NCI-H2107 treated with DMSO at 0.1 percent for 48 hours (cell line): Measurements from ENCODE around the gene OR10A5.
"Not testable (repeated sequence)": the region's sequence is repeated elsewhere in the genome, so short reads cannot be mapped to it uniquely, and the experiment has no call there.

Experiments used
- DNase-seq: peaks from one replicate; lab custom pipeline; 2025; ENCODE audit not compliant: unreplicated experiment; lab: John Stamatoyannopoulos, UW

Gene OR10A5, protein sequence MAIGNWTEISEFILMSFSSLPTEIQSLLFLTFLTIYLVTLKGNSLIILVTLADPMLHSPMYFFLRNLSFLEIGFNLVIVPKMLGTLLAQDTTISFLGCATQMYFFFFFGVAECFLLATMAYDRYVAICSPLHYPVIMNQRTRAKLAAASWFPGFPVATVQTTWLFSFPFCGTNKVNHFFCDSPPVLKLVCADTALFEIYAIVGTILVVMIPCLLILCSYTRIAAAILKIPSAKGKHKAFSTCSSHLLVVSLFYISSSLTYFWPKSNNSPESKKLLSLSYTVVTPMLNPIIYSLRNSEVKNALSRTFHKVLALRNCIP

DNA sequence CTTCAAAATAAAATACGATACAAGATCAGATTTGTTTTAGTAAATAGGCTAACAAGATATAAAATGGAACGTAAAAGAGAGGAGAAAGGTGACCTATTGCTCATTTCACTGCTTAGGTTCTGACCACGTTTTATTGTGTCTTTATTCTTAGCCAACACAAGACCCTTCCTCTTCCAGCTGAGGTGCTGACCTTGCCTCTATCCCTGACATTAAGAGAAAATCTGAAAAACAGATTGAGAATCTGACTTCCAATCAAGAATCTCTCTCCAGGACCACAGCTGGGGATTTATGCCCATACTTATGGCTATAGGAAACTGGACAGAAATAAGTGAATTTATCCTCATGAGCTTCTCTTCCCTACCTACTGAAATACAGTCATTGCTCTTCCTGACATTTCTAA, at the start of gene OR10A5:
Gene OR10A5, plus strand, starts transcription at position 301 of the 400 bp plus-strand sequence. Its CDS starts 0 bp downstream, at position 301.
- DNase-seq = no peak

DNA sequence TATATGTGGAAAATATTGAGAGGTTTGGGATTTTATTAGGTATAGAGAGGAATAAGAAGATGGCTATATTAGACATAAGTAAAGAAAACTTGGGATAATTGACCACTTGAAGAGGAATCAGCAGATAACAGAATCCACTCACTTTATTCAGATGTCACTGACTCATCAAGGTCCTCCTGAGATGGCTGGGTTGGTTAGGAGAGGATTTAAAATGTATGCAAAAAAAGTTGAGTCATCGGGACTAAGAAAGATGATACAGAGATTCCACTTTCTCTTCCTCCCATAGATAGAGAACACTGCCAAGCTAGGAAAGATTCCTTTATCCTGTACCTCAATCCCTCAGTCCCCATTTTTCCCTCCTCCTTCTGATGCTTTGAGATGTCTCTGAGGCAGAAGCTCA, 46.1 kb upstream of the OR10A5 start, which contains the start of gene OR6A2:
Gene OR6A2, minus strand, starts transcription at position 288 of the 400 bp plus-strand sequence. CDS start 3,981 bp downstream, outside the sequence.
- no peak for DNase-seq

DNA sequence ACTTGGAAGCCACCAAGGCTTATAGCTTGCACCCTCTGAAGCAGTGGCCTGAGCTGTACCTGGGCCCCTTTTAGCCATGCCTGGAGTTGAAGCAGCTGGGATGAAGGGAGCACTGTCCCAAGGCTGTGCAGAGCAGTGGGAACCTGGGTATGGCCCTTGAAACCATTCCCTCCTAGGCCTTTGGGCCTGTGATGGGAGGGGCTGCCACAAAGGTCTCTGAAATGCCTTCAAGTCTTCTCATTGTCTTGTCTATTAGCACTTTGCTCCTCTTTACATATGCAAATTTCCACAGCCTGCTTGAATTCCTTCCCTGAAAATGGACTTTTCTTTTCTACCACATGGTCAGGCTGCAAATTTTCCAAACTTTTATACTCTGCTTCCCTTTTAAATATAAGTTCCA, 44.4 kb upstream of the OR10A5 start:
- not testable (repeated sequence) for DNase-seq

DNA sequence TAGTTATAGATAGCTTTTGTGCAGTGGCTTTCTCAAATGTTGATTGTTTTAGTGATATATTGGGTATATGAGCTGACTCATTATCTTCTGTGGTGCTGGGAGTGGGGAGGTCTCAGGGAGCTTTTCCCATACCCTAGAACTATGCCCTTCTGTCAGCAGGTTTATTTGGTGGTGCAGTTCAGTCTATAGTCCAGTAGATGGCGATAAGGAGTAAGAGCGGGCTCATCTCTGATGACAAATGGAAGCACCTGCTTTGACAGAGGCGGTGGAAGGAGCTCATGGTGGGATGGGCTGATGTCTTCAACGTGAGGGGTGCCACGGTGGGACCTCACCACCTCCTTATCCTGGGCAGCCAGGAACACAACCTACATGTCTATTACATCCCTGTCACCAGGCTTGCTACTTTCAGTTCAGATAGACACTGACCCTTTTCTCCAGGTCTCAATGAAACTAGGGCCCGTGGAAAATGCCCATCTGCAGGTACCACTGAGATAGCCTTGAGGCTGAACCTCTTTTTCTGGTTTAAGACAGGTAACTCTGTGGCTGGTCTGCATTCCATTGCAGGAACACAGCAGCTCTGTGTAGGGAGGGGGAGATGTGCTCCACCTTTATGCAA, 33.0 kb upstream of the OR10A5 start:
- DNase-seq = peak; percentile 61

DNA sequence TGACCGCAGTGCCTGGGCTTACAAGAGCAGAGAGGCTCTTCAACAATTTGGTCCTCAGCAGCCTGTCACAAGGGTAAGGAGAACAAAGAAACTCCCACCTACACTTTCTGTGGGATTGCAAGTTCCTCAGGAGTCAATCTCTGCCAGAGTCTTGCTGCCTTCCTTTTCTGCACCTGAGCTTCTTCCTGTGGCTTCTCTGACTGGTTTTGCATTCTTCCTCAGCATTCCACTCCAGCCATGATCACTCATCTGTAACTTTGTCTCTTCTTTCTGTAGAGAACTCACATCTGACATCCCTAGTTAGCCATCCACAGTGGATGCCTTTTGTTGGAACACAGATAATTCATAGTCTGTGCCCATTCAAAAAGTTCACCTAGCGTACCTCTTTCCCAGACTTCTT, 31.8 kb upstream of the OR10A5 start:
- no peak for DNase-seq

DNA sequence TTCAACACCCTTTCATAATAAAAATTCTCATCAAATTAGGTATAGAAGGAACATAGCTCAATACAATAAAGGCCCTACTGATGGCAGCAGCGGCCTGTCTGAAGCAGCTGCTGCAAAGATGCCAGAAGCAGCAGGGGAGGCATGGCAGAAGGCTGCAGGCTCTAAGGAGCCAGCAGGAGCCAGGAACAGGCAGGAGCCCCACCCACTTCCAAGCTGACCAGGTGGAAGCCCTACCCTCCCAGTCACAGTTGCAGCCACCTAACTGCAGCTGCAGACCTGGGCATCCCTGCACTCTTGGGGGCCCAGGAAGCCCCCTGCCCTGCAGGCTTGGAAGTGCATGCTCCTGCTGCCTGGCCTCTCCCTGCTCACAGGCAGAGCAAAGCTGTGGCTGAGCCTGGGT, 27.8 kb upstream of the OR10A5 start:
- DNase-seq = no peak

DNA sequence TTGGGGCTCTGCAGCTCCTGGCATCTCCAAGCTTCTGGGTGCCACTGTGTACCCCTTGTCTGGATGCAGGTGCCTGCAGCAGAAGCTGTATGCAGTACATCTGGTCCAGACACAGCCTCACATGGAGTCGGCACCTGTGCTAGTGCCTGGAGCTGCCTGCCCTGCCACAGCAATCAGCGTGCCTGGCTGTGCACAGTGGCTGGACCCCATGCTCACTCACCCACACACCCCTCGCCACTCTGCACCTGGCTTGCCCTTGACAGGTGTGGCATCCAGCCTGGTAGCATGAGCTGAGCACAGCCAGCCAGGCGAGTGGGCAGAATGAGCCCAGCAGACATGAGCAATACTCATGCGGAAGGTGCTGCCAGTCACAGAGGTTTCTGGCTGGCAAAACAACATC, 26.5 kb upstream of the OR10A5 start:
- DNase-seq = no peak

DNA sequence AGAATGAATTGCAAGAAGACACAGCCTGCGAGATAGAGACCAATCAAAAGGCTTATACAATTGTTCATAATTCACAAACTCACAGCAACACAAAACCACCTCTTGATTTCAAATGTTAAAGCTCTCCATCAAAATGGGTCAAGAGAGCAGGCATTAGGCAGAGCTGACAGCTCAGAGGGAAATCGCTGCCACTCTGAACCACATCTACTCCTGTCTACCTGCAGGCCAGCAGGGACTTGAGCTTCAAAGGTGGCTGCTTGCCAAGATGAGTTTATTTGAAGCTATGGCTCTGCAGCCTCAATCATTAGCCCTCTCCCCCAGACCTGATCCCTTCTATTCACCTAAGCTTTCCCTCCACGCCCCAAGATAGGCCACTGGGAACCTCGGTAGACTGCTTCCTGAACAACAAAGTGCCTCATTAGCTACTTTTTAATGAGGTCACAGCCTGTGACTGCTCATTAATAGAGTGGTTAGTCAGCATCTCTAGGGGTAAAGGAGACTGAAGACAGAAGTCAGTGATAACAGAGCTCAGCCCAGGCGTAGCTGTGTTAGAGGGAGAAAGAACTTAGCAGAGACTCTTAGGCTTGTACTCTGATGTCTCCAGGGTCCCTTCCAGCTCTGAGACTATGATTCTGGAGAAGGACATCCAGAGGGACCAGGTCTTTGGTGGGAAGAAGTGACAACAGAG, 21.2 kb upstream of the OR10A5 start:
- no peak for DNase-seq

DNA sequence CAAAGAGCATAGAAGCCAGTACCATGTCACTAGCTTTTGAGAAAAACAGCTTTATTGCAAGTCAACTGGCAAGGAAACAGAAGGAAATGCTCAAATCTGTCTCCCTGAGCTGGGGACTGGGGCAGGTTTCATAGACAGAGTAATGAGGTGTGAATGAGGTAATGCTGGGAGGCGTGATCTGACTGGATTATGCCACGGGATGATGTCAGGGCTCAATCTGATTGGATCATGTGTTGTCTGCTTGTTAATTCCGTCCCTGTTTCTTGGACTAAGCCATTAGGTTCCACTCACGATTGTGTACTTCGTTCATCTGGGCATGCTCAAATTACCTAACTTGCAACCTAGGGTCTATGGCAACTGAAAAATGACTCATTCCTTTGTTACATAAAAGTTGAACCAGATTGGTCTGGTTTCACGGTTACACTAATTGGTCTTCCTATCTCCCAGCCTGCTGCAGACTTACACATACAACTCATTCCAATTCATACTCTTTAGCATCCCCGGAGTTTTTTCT, 20.2 kb upstream of the OR10A5 start:
- no peak for DNase-seq

DNA sequence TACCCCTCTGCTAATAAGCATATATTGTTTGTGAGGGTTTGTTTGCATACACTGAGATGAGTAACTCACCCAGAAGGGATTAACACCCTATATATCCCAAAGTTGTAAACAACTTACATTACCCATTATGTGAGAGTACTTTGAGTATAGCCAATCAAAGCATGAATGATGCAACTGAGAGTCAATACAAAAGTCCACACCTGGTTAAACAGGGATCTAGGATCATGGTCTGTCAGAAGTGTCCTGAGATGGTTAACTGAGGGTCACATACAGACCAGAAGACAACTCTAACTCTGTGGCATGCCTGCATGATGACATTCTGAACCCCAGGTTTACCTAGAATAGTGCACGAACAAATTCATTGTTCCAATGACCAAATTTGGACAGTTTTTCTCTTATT, 17.4 kb upstream of the OR10A5 start:
- DNase-seq = no peak

DNA sequence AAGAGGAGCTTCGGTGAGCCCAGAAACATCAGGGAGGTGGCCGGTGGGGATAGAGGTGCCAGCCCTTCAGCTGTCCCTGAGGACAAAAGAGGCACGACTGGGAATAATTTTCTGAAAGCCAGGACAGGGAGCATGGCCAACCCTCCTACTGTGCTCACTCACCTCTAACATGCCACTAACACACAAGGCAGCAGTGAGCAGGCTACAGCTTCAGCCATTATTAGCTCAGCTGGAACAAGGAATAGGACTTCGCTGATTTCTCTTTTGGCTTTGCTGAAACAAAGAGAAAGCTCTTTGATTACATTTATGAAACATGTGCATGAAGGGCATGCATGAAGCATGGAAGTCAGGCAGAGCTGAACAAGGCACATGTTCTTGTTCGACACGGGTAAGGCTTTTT, 12.1 kb upstream of the OR10A5 start:
- DNase-seq = no peak

DNA sequence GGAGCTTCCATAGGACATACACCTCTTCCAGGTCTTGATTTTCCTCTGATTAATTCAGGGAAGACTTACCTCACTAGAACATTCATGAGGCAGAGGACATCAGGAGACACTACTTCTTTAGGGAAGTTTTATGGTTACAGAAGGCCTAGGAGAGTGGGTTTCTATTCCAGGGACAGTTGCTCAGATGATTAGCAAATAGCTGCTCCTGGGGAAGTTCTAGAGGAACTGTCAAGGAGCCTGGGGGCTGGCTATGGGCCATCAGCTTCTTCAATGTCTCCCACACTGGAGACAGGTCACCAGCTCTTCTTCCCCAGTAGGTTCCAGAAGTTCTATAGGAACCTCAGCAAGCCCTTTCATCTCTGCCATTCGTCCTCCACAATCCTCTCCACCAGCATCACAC, 11.5 kb upstream of the OR10A5 start:
- DNase-seq = no peak

DNA sequence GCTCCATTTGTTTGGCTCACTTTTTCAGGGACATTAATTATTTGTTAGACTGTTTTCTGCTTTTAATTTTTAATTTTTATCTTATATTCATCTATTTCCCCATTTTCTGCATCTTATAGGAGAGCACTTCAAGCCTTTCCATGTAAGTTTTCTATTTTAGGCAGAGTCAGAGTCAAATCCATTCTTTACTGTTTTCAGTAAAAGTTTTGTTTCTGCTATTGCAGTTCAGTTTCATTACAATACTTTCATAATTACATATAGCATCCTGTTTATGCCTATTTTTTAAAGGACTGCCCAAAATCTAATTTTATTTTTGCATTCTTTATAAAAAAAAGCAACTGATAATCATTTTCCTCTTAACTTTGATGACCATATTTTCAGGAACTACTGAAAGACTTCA, 3.8 kb upstream of the OR10A5 start:
- no peak for DNase-seq

DNA sequence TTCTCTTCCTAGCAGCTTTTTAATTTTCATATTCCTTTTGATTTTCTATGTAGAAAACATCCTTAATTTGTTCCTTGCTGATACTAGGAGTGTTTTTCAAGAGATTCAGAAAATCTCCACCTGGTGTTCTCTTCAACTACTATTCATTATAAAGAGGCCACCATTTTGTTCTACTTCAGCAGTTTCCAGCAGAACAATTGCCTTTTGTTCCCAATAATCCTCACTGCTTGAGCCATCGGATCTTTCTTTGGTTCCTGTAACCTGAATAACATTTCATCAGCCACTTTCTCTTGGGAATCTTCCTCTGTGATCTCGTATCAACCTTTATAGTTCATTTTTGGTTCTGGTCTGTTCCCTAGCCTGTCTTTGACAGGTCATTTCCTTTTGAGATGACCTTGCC, 1.8 kb upstream of the OR10A5 start:
- DNase-seq = no peak

DNA sequence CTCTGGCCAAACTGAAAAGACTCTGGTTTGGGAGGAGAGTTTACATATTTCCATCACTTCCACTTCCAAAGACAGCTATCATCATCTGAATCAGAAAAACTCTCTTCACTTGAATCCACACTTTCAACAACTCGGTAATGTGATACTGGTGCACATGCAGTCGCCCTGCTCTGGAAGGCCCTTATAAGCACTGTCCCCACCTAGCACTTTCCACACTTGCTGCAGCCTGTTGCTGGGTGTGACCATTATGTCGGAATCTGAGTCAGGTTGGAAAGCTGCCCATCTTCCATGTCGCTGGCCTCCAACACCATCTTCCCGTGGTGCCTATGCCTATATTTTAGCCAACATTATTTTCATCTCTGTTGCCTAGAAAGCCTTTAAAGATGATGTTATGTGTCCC, 1.1 kb upstream of the OR10A5 start:
- DNase-seq = no peak

DNA sequence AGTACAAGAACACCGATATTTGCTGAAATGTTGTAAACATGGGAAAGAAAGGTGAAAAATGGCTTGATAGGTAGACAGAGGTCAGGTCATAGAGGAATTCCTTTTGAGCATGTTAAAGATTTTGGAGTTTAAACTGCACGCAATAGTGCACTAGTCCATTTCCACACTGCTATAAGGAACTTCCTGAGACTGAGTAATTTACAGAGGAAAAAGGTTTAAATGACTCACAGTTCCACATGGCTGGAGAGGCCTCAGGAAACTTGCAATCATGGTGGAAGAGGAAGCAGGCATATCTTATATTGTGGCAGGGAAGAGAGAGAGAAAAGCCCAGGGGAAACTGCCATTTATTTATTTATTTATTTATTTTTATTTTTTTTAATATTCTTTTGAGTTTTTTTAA, 5.0 kb downstream of the OR10A5 start:
- DNase-seq = no peak

DNA sequence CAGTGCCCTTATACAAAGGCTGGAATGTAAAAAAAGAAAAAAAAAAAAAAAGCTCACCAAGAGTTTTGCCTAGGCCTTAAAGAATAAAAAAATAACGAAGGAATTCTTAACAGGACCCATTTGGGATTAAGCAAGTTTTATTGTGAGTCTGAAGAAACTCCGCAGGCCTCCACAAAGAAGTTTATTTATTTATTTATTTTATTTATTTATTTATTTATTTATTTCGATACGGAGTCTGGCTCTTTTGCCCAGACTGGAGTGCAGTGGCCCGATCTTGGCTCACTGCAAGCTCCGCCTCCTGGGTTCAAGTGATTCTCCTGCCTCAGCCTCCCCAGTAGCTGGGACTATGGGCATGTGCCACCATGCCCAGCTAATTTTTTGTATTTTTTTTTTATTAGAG, 9.3 kb downstream of the OR10A5 start:
- not testable (repeated sequence) for DNase-seq

DNA sequence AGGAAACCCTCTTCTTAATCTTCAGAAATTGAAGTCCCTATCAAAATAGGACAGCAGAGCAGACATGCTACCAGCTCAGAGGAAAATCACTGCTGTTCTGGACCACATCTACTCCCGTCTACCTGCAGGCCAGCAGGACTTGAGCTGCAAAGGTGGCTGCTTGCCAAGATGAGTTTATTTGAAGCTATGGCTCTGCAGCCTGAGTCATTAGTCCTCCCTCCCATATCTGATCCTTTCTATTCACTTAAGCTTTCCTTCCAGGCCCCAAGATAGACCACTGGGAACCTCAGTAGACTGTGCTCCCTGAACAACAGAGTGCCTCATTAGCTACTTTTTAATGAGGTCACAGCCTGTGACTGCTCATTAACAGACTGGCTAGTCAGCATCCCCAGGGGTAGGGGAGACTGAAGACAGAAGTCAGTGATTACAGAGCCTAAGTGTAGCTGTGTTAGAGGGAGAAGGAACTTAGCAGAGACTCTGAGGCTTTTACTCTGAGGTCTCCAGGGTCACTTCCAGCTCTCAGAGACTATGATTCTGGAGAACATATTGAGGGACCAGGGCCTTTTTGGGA, 10.6 kb downstream of the OR10A5 start:
- no peak for DNase-seq

DNA sequence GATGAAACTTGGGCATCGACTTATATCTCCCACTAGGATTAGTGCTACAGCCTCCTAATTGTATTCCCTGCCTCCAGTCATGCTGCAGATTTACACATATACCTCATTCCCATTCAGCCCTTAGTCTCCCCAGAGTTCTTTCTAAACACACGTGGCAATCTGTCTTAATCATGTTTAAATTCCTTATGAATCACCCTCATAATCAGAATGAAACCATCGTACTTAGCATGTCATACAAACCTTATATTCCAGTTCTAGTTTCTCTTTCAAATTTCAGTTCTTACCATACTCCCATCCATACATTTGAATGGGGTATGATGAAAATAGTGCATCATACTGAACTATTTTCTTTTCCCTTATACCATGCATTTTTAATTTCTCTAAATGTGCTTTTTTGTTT, 11.4 kb downstream of the OR10A5 start:
- DNase-seq = no peak

DNA sequence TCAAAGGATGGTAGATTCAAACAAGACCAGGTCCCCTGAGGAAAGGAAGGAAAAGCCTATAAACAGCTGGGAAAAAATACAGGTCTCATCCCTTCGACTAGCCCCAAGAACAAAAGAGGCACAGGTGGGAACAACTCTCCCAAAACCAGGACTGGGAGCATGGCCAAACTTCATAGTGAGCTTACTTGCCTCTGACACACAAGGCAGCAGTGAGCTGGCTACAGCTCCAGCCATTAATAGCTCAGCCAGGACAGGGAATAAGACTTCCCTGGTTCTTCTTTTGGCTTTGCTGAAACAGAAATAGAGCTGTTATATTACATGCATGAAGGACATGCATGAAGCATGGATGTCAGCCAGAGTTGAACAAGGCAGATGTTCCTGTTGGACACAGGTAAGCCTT, 17.5 kb downstream of the OR10A5 start, which contains the start of gene OR10A2:
Gene OR10A2, plus strand, starts transcription at position 97 of the 400 bp plus-strand sequence. CDS start 6,698 bp downstream, outside the sequence.
- DNase-seq = peak; percentile 18

DNA sequence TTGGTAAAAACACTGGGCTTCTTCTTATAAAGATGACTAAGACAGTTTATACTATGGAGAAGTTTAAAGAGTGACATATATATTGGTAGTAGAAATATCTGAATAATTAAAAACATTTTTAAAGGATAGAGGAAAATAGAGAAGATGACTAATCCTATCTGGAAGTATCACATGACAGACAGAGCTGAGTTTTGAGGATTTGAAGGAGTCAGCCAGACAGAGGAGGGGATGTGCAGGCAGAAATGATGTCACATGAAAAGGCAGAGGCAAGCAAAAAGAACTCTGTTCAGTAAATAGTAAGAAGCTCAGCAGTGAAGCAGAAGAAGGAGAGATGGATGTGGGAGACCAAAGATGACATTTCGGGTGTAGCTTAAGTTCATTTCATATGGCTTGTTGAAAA, 19.0 kb downstream of the OR10A5 start:
- DNase-seq = no peak
